B cell (primary cell): ENCODE results near the gene TMEM222. TPM values are rescaled to one million over a fixed set of nuclear protein-coding genes. Genes with fewer than 3 reads are reported as not detected.

Experiments
- ATAC-seq: fragments of 200-7000 bp; cut with Tn5 transposase; one replicate; pipeline ENCODE4 v1.10.0; 2021; ENCODE audit warnings: low read depth, mild to moderate bottlenecking, moderate number of reproducible peaks, moderate library complexity
- CTCF ChIA-PET: fragments of 350-600 bp; sonication (Branson Sonifier 250); formaldehyde crosslinking; loops from one replicate; lab custom pipeline; 2021; ENCODE audit warnings: antibody characterized with exemption, inconsistent platforms; lab: Charles Lee
- POLR2A ChIA-PET: fragments of 350-600 bp; sonication (Branson Sonifier 250); formaldehyde crosslinking; loops from one replicate; lab custom pipeline; 2021; ENCODE audit warnings: antibody characterized with exemption; lab: Charles Lee
- DNase-seq: peaks from one replicate; pipeline ENCODE4 v3.0.0; 2013
- H2AFZ ChIP-seq: 2 replicates; pipeline ENCODE4 v1.6.1; 2012; ENCODE audit warnings: mild to moderate bottlenecking, low read depth, low read length; ENCODE audit not compliant: insufficient read depth, poor library complexity, severe bottlenecking
- H3K27ac ChIP-seq, 2 donors: 1 replicate in 1 of 2; 2 replicates in 1 of 2; pipeline ENCODE4 v1.5.1; 2012 to 2013; ENCODE audit warnings: low read length in 2 of 2, mild to moderate bottlenecking in 2 of 2, moderate library complexity in 1 of 2
- H3K27me3 ChIP-seq, 4 experiments: fragments of 200-600 bp in 1 of 4; sonication (generic) in 1 of 4; replicated peaks in 1 of 4; 1 replicate in 2 of 4; 2 replicates in 2 of 4; pipeline versions ENCODE4 v1.6.1 to v1.7.0; 2013 to 2016; ENCODE audit warnings: low read length in 3 of 4, mild to moderate bottlenecking in 2 of 4, mixed read lengths in 1 of 4, moderate library complexity in 1 of 4; ENCODE audit not compliant: insufficient read depth in 4 of 4, control insufficient read depth in 3 of 4; ENCODE audit errors: control extremely low read depth in 1 of 4
- H3K36me3 ChIP-seq, 2 experiments: replicated peaks in 1 of 2; 1 replicate in 1 of 2; 2 replicates in 1 of 2; pipeline versions ENCODE4 v1.6.1 to v1.7.1; 2013; ENCODE audit warnings: low read length in 1 of 2; ENCODE audit not compliant: insufficient read depth in 2 of 2, control insufficient read depth in 1 of 2; ENCODE audit errors: control extremely low read depth in 1 of 2, extremely low read depth in 1 of 2
- H3K4me1 ChIP-seq, 2 donors: fragments of 200-600 bp in 1 of 2; sonication (generic) in 1 of 2; 1 replicate in 1 of 2; 2 replicates in 1 of 2; pipeline versions ENCODE4 v1.5.1 to v1.6.1; 2013 to 2017; ENCODE audit warnings: low read length in 2 of 2; ENCODE audit not compliant: control insufficient read depth in 2 of 2, insufficient read depth in 2 of 2
- H3K4me2 ChIP-seq: replicated peaks from 2 replicates; pipeline ENCODE3; 2012; ENCODE audit warnings: mild to moderate bottlenecking, low read depth, low read length; ENCODE audit not compliant: poor library complexity, severe bottlenecking
- H3K4me3 ChIP-seq, 5 experiments: fragments of 200-600 bp in 1 of 5; sonication (generic) in 1 of 5; 1 replicate in 3 of 5; 2 replicates in 2 of 5; pipeline versions ENCODE4 v1.5.1 to v1.7.0; 2011 to 2016; ENCODE audit warnings: low read length in 4 of 5, mild to moderate bottlenecking in 4 of 5, low read depth in 2 of 5, control low read depth in 1 of 5, moderate library complexity in 1 of 5; ENCODE audit not compliant: insufficient read depth in 1 of 5; ENCODE audit errors: control extremely low read depth in 1 of 5, extremely low read depth in 1 of 5
- H3K79me2 ChIP-seq: fragments of 200-600 bp; sonication (generic); one replicate; pipeline ENCODE4 v1.6.0; 2016; ENCODE audit warnings: low read length; ENCODE audit not compliant: control insufficient read depth, insufficient read depth
- H3K9ac ChIP-seq: fragments of 200-600 bp; sonication (generic); 2 replicates; pipeline ENCODE4 v1.6.1; 2017; ENCODE audit warnings: mild to moderate bottlenecking, low read length, moderate library complexity
- H3K9me3 ChIP-seq, 3 donors: one replicate each; pipeline versions ENCODE4 v1.6.1 to v1.7.1; 2013; ENCODE audit warnings: low read length in 2 of 3; ENCODE audit not compliant: control insufficient read depth in 2 of 3, insufficient read depth in 1 of 3; ENCODE audit errors: control extremely low read depth in 1 of 3
- H4K20me1 ChIP-seq: 2 replicates; pipeline ENCODE4 v1.6.0; 2012; ENCODE audit warnings: mild to moderate bottlenecking, low read length; ENCODE audit not compliant: insufficient read depth, control insufficient read depth, poor library complexity, severe bottlenecking
- H3K27ac Mint-ChIP-seq: one replicate; pipeline ENCODE4 v1.8.0; 2021; ENCODE audit warnings: mixed read lengths
- H3K27me3 Mint-ChIP-seq: one replicate; pipeline ENCODE4 v1.8.0; 2021; ENCODE audit warnings: mixed read lengths
- H3K4me1 Mint-ChIP-seq: one replicate; pipeline ENCODE4 v1.8.0; 2021; ENCODE audit warnings: mixed read lengths
- H3K4me3 Mint-ChIP-seq: one replicate; pipeline ENCODE4 v1.8.0; 2021; ENCODE audit warnings: mixed read lengths
- H3K9me3 Mint-ChIP-seq: one replicate; pipeline ENCODE4 v1.8.0; 2022; ENCODE audit warnings: mixed read lengths; ENCODE audit not compliant: insufficient read depth
- CTCF ChIP-seq: fragments of 200-600 bp; IDR thresholded peaks from one replicate; pipeline ENCODE4 v1.8.0; 2022; ENCODE audit warnings: antibody characterized with exemption, mild to moderate bottlenecking
- EZH2 ChIP-seq: IDR thresholded peaks from 2 replicates; pipeline ENCODE4 v1.6.1; 2012; ENCODE audit warnings: borderline replicate concordance, low read depth, mild to moderate bottlenecking, moderate library complexity, low read length; ENCODE audit not compliant: insufficient read depth, poor library complexity, severe bottlenecking
- WGBS: methylation state at CpG from one replicate; pipeline ENCODE4 v1.1.5; 2013; ENCODE audit warnings: missing lambda C conversion rate; ENCODE audit not compliant: insufficient coverage; 5-methylcytosine and 5-hydroxymethylcytosine counted together
- intact Hi-C: fragments of 100-400 bp; cut with micrococcal nuclease; formaldehyde crosslinking; loops from one replicate; pipeline ENCODE4 v1.10.0; 2022
- polyA plus RNA-seq: library from polyadenylated mRNA; depleted of rRNA; stranded (reverse); fragments of >200 nt; gene quantifications from 2 replicates; pipeline ENCODE4 v1.2.3, GENCODE V29; 2012
- total RNA-seq, 2 donors: library from RNA; stranded (reverse); fragments of 120-200 nt in 1 of 2; gene quantifications; 1 replicate in 1 of 2; 2 replicates in 1 of 2; pipeline versions ENCODE4 v1.2.3 to v1.2.4, GENCODE V29; 2013 to 2022

Gene TMEM222
- total and polyA plus RNA-seq, 2 donors (not counting 1 experiment from before 2014, with no cell fraction given), result 44.2 to 80.9 TPM

DNA sequence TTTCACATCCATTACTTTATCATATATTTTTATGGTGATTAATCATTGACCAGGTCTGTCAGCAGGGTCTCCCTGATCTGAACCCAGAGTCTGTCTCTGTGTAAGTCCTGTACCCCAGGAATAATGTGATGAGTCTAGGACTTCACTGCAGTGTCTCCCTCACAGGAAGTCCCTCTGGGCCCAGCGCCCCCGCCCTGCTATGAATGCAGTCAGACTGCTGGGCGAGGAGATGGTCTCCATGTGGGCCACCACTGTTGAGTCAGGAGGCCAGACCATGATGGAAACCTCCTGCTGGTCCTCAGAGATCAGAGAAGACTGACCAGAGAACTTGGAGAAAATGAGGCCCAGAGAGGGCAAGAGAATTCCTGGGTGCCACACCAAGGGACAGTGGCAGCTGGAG is 9.5 kb downstream of the TMEM222 start:
- Histone ChIP-seq H3K36me3 (peaks cover 0 to 84% of the 10 kb centered on the region in 2 experiments), H3K9ac (no peak overlapping the region), H3K27me3 (no peaks in the 10 kb centered on the region), H3K4me3 (no peak overlapping the region), H4K20me1 (peaks cover 56% of the 10 kb centered on the region), H3K4me2 (no peak overlapping the region), H3K27ac (no peak overlapping the region), H3K79me2 (peaks cover 82% of the 10 kb centered on the region), H3K4me1 (peaks cover 11 to 24% of the 10 kb centered on the region in 2 donors), H3K9me3 (peaks cover 0 to 4% (median 0%) of the 10 kb centered on the region in 3 donors), H2AFZ (no peak overlapping the region)
- Mint-ChIP-seq H3K4me3 (no peak overlapping the region), H3K9me3 (no peaks in the 10 kb centered on the region), H3K4me1 (peaks cover 45% of the 10 kb centered on the region), H3K27me3 (no peaks in the 10 kb centered on the region), H3K27ac (no peak overlapping the region)
- WGBS, result 100% methylated on average over 2 of the region's 3 CpGs
- TF ChIP-seq EZH2 (no peak), CTCF (no peak)
- intact Hi-C loops, result no loop called here
- ATAC-seq (no peak), DNase-seq (no peak)
- CTCF ChIA-PET, result interaction anchor here (2.1 to 7.2 kb wide), 7 partner anchors 10 to 58 kb away, joined by 8 to 96 read pairs (median 13); partner anchors contain the start of genes GPR3, MAP3K6 and SYTL1
- POLR2A ChIA-PET, result no interaction called here

GRCh38 chr1:27331922-27332321 is 10.0 kb downstream of the TMEM222 start:
- Mint-ChIP-seq H3K4me3 (no peak overlapping the region), H3K9me3 (no peaks in the 10 kb centered on the region), H3K27ac (no peak overlapping the region), H3K27me3 (no peaks in the 10 kb centered on the region), H3K4me1 (peaks cover 41% of the 10 kb centered on the region)
- no peak overlapping the region for H3K4me2 ChIP-seq
- peaks cover 11 to 24% of the 10 kb centered on the region in 2 donors for H3K4me1 ChIP-seq
- no peak overlapping the region for H3K9ac ChIP-seq
- H3K27me3 ChIP-seq, result no peaks in the 10 kb centered on the region
- no peak overlapping the region for H3K27ac ChIP-seq
- H2AFZ ChIP-seq, result no peak overlapping the region
- H3K9me3 ChIP-seq, result peaks cover 0 to 4% (median 0%) of the 10 kb centered on the region in 3 donors
- H3K4me3 ChIP-seq, result no peak overlapping the region
- ATAC-seq (no peak), DNase-seq (no peak)
- CTCF ChIA-PET, result interaction anchor here (1.0 to 7.2 kb wide), 27 partner anchors 9 to 330 kb away, joined by 3 to 96 read pairs (median 9); partner anchors contain the start of genes CD164L2, GPR3, MAP3K6 and SYTL1
- peaks cover 56% of the 10 kb centered on the region for H4K20me1 ChIP-seq
- intact Hi-C loops, result loop anchor here (1.0 to 2.0 kb wide), 2 partner anchors 25 to 56 kb away; no protein-coding TSS in a partner anchor
- H3K36me3 ChIP-seq, result peaks cover 0 to 84% of the 10 kb centered on the region in 2 experiments
- 100% methylated on average over 5 of the region's 5 CpGs for WGBS
- POLR2A ChIA-PET, result interaction anchor here (1.7 kb wide), 1 partner anchor 10 kb away, joined by 5 read pairs; the partner anchor contains the start of gene SYTL1
- H3K79me2 ChIP-seq, result peaks cover 77% of the 10 kb centered on the region
- no peak for TF ChIP-seq EZH2
- no peak for TF ChIP-seq CTCF
